Mesenchymal stem cell (in vitro differentiated cells and primary cell): ENCODE data around the gene DHX30.
"Not testable (repeated sequence)": the region's sequence is repeated elsewhere in the genome, so short reads cannot be mapped to it uniquely, and the experiment has no call there.

Experiments
- DNase-seq: peaks from one replicate; pipeline ENCODE4 v3.0.0-alpha.2; 2013
- H2AFZ ChIP-seq: one replicate; pipeline ENCODE4 v1.6.1; 2013; ENCODE audit warnings: low read depth, mild to moderate bottlenecking, control low read depth, inconsistent platforms, low read length, moderate library complexity
- H2AK5ac ChIP-seq: 2 replicates; pipeline ENCODE4 v1.6.1; 2013; ENCODE audit warnings: low read length, moderate library complexity, mild to moderate bottlenecking, inconsistent platforms; ENCODE audit not compliant: severe bottlenecking
- H2BK120ac ChIP-seq: one replicate; pipeline ENCODE4 v1.6.1; 2013; ENCODE audit warnings: low read depth, mild to moderate bottlenecking, inconsistent platforms, low read length, moderate library complexity
- H2BK12ac ChIP-seq, 2 experiments: one replicate each; pipeline ENCODE4 v1.6.1; 2013; ENCODE audit warnings: inconsistent platforms in 2 of 2, low read length in 2 of 2, mild to moderate bottlenecking in 2 of 2, moderate library complexity in 2 of 2, control low read depth in 1 of 2
- H2BK15ac ChIP-seq: one replicate; pipeline ENCODE4 v1.6.1; 2013; ENCODE audit warnings: mild to moderate bottlenecking, low read depth, inconsistent platforms; ENCODE audit not compliant: poor library complexity, severe bottlenecking
- H2BK5ac ChIP-seq: 2 replicates; pipeline ENCODE4 v1.6.1; 2013; ENCODE audit warnings: low read depth, mild to moderate bottlenecking, low read length, control low read depth, inconsistent platforms; ENCODE audit not compliant: poor library complexity, severe bottlenecking
- H3K14ac ChIP-seq, 2 experiments: one replicate each; pipeline ENCODE4 v1.6.1; 2013; ENCODE audit warnings: inconsistent platforms in 2 of 2, low read length in 2 of 2, control low read depth in 1 of 2, mild to moderate bottlenecking in 1 of 2, moderate library complexity in 1 of 2
- H3K18ac ChIP-seq, 2 experiments: one replicate each; pipeline ENCODE4 v1.6.1; 2013; ENCODE audit warnings: inconsistent platforms in 2 of 2, low read length in 2 of 2, control low read depth in 1 of 2, low read depth in 1 of 2, mild to moderate bottlenecking in 1 of 2
- H3K23ac ChIP-seq, 2 experiments: one replicate each; pipeline ENCODE4 v1.6.1; 2013; ENCODE audit warnings: inconsistent platforms in 2 of 2, low read length in 2 of 2, mild to moderate bottlenecking in 2 of 2, moderate library complexity in 2 of 2, control low read depth in 1 of 2
- H3K27ac ChIP-seq: 2 replicates; pipeline ENCODE4 v1.5.1; 2013; ENCODE audit warnings: mild to moderate bottlenecking, moderate library complexity, low read length, control low read depth, inconsistent platforms; ENCODE audit not compliant: poor library complexity, severe bottlenecking
- H3K27me3 ChIP-seq, 2 experiments: 2 replicates each; pipeline versions ENCODE4 v1.6.1 to v1.7.0; 2013; ENCODE audit warnings: low read length in 2 of 2, mild to moderate bottlenecking in 2 of 2, moderate library complexity in 2 of 2, control low read depth in 1 of 2, inconsistent platforms in 1 of 2; ENCODE audit not compliant: control insufficient read depth in 1 of 2, insufficient read depth in 1 of 2
- H3K36me3 ChIP-seq, 2 experiments: 2 replicates each; pipeline versions ENCODE4 v1.6.1 to v1.7.0; 2013; ENCODE audit warnings: low read length in 2 of 2, control low read depth in 1 of 2, inconsistent platforms in 1 of 2, low read depth in 1 of 2, mild to moderate bottlenecking in 1 of 2; ENCODE audit not compliant: insufficient read depth in 2 of 2, control insufficient read depth in 1 of 2
- H3K4ac ChIP-seq, 2 experiments: one replicate each; pipeline ENCODE4 v1.6.1; 2013; ENCODE audit warnings: inconsistent platforms in 2 of 2, low read length in 2 of 2, mild to moderate bottlenecking in 2 of 2, moderate library complexity in 2 of 2, control low read depth in 1 of 2, low read depth in 1 of 2
- H3K4me1 ChIP-seq: 2 replicates; pipeline ENCODE4 v1.6.1; 2013; ENCODE audit warnings: low read depth, low read length, control low read depth; ENCODE audit not compliant: control insufficient read depth, insufficient read depth
- H3K4me2 ChIP-seq: 2 replicates; pipeline ENCODE4 v1.6.1; 2013; ENCODE audit warnings: low read length, mild to moderate bottlenecking, inconsistent platforms; ENCODE audit not compliant: poor library complexity, severe bottlenecking
- H3K4me3 ChIP-seq, 2 experiments: 2 replicates each; pipeline versions ENCODE4 v1.5.1 to v1.7.0; 2013; ENCODE audit warnings: low read length in 2 of 2, mild to moderate bottlenecking in 2 of 2, control low read depth in 1 of 2, low read depth in 1 of 2; ENCODE audit not compliant: insufficient read depth in 1 of 2
- H3K79me1 ChIP-seq: replicated peaks from 2 replicates; pipeline ENCODE4 v1.6.1; 2013; ENCODE audit warnings: mild to moderate bottlenecking, control low read depth, low read length, inconsistent platforms; ENCODE audit not compliant: poor library complexity, severe bottlenecking
- H3K9ac ChIP-seq: 2 replicates; pipeline ENCODE4 v1.7.0; 2013; ENCODE audit warnings: mild to moderate bottlenecking, low read length, moderate library complexity
- H3K9me3 ChIP-seq: 2 replicates; pipeline ENCODE4 v1.7.0; 2013; ENCODE audit warnings: mild to moderate bottlenecking, low read length; ENCODE audit not compliant: control insufficient read depth
- H4K8ac ChIP-seq: one replicate; pipeline ENCODE4 v1.6.1; 2013; ENCODE audit warnings: inconsistent platforms, mild to moderate bottlenecking, low read length, moderate library complexity
- H4K91ac ChIP-seq: one replicate; pipeline ENCODE4 v1.6.1; 2013; ENCODE audit warnings: mild to moderate bottlenecking, low read length, inconsistent platforms
- WGBS: methylation state at CpG from one replicate; pipeline ENCODE4 v1.1.7; 2013; ENCODE audit warnings: mixed read lengths; 5-methylcytosine and 5-hydroxymethylcytosine counted together

DHX30 gene

DNA sequence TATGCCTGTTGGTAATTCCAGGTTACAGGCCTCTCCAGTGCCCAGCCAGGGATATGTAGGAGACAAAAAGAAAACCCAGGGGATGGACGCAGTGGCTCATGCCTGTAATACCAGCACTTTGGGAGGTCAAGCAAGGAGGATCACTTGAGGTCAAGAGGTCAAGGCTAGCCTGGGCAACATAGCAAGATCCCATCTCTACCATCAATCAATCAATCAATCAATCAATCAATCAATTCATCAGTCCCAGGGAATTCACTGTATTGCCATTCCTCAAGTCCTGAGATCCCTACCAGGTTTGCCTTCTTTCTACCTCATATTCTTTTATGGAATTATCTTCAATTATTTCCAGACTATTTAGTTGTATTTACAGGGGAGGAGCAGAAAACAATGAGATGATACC, 82.2 kb downstream of the DHX30 start:
- H3K23ac ChIP-seq = no peak overlapping the region
- H3K14ac ChIP-seq = no peak overlapping the region
- no peak overlapping the region for H2BK15ac ChIP-seq
- no peak overlapping the region for H2BK12ac ChIP-seq
- no peak overlapping the region for H3K4me3 ChIP-seq
- H2BK120ac ChIP-seq = no peak overlapping the region
- H3K27me3 ChIP-seq = no peaks in the 10 kb centered on the region
- H3K79me1 ChIP-seq = peaks cover 30% of the 10 kb centered on the region
- H3K4me2 ChIP-seq = no peak overlapping the region
- H3K4me1 ChIP-seq = no peaks in the 10 kb centered on the region
- H3K27ac ChIP-seq = no peak overlapping the region
- no peak overlapping the region for H3K4ac ChIP-seq
- WGBS = 92% methylated on average over 1 of the region's 1 CpG
- H2AFZ ChIP-seq = no peak overlapping the region
- no peak overlapping the region for H4K8ac ChIP-seq
- peaks cover 34 to 47% of the 10 kb centered on the region in 2 experiments for H3K36me3 ChIP-seq
- no peaks in the 10 kb centered on the region for H3K9me3 ChIP-seq
- H2BK5ac ChIP-seq = no peak overlapping the region
- H2AK5ac ChIP-seq = no peak overlapping the region
- no peak overlapping the region for H3K18ac ChIP-seq
- DNase-seq = no peak
- H4K91ac ChIP-seq = no peak overlapping the region
- H3K9ac ChIP-seq = no peak overlapping the region

- 92% methylated on average over 8 of the region's 9 CpGs for WGBS
- not testable (repeated sequence) for H2AFZ ChIP-seq, H3K4me1 ChIP-seq, H2AK5ac ChIP-seq, H2BK120ac ChIP-seq, H3K9ac ChIP-seq, H3K9me3 ChIP-seq, DNase-seq, H3K27ac ChIP-seq, H2BK5ac ChIP-seq, H3K18ac ChIP-seq, H3K14ac ChIP-seq, H3K23ac ChIP-seq, H2BK15ac ChIP-seq, H3K4me3 ChIP-seq, H4K8ac ChIP-seq, H4K91ac ChIP-seq, H3K4ac ChIP-seq, H2BK12ac ChIP-seq, H3K27me3 ChIP-seq, H3K4me2 ChIP-seq
- H3K79me1 ChIP-seq = peaks cover 42% of the 10 kb centered on the region
- peaks cover 38 to 57% of the 10 kb centered on the region in 2 experiments for H3K36me3 ChIP-seq
Observed at GRCh38 chr3:47887991-47888390, 85.1 kb downstream of the DHX30 start.

- H3K36me3 ChIP-seq = peaks cover 41 to 66% of the 10 kb centered on the region in 2 experiments
- no peak overlapping the region for H2AFZ ChIP-seq
- no peak overlapping the region for H3K9ac ChIP-seq
- DNase-seq = no peak
- H3K4me2 ChIP-seq = no peak overlapping the region
- H4K8ac ChIP-seq = no peak overlapping the region
- no peak overlapping the region for H2AK5ac ChIP-seq
- no peak overlapping the region for H2BK15ac ChIP-seq
- H2BK12ac ChIP-seq = no peak overlapping the region
- no peak overlapping the region for H2BK5ac ChIP-seq
- no peak overlapping the region for H3K14ac ChIP-seq
- no peaks in the 10 kb centered on the region for H3K27me3 ChIP-seq
- no peaks in the 10 kb centered on the region for H3K9me3 ChIP-seq
- 94% methylated on average over 2 of the region's 4 CpGs for WGBS
- H3K4me3 ChIP-seq = no peak overlapping the region
- no peak overlapping the region for H3K23ac ChIP-seq
- H3K18ac ChIP-seq = no peak overlapping the region
- H4K91ac ChIP-seq = no peak overlapping the region
- H3K4me1 ChIP-seq = no peaks in the 10 kb centered on the region
- no peak overlapping the region for H2BK120ac ChIP-seq
- H3K79me1 ChIP-seq = peaks cover 47% of the 10 kb centered on the region
- no peak overlapping the region for H3K27ac ChIP-seq
- H3K4ac ChIP-seq = no peak overlapping the region
Observed at GRCh38 chr3:47888986-47889757, 86.2 kb downstream of the DHX30 start.

GRCh38 chr3:47890126-47890827, 87.3 kb downstream of the DHX30 start:
- H4K8ac ChIP-seq = no peak overlapping the region
- H2BK120ac ChIP-seq = no peak overlapping the region
- H3K9me3 ChIP-seq = no peaks in the 10 kb centered on the region
- no peak overlapping the region for H3K4me2 ChIP-seq
- H2AFZ ChIP-seq = no peak overlapping the region
- H3K36me3 ChIP-seq = peaks cover 37 to 62% of the 10 kb centered on the region in 2 experiments
- H3K18ac ChIP-seq = peak overlapping the region in 1 of 2 experiments; percentile 11
- no peaks in the 10 kb centered on the region for H3K4me1 ChIP-seq
- no peak overlapping the region for H3K4ac ChIP-seq
- no peak overlapping the region for H2BK12ac ChIP-seq
- H3K23ac ChIP-seq = no peak overlapping the region
- no peak overlapping the region for H2BK15ac ChIP-seq
- no peak overlapping the region for H3K14ac ChIP-seq
- H3K9ac ChIP-seq = peak overlapping the region; percentile 57
- H3K27me3 ChIP-seq = no peaks in the 10 kb centered on the region
- peak overlapping the region in 1 of 2 experiments; percentile 12 for H3K4me3 ChIP-seq
- WGBS = 100% methylated on average over 1 of the region's 3 CpGs
- no peak overlapping the region for H2AK5ac ChIP-seq
- no peak overlapping the region for H2BK5ac ChIP-seq
- H3K27ac ChIP-seq = no peak overlapping the region
- H3K79me1 ChIP-seq = peaks cover 44% of the 10 kb centered on the region
- DNase-seq = no peak
- H4K91ac ChIP-seq = no peak overlapping the region
